Immature natural killer cell (primary cell): ENCODE measurements around the gene ZNF77. TPM values are rescaled to one million over a fixed set of nuclear protein-coding genes. Genes with fewer than 3 reads are reported as not detected.
A peak's percentile ranks its signal among the peaks of the same experiment; 100 is the strongest.
"Not testable (repeated sequence)": the region's sequence is repeated elsewhere in the genome, so short reads cannot be mapped to it uniquely, and the experiment has no call there.

Source experiments
- DNase-seq, 3 donors: peaks; one replicate each; pipeline ENCODE4 v3.0.0; 2022; ENCODE audit warnings: mixed read lengths in 1 of 3
- H3K27ac Mint-ChIP-seq, 6 donors: one replicate each; pipeline ENCODE4 v1.8.0; 2020; ENCODE audit warnings: mixed read lengths in 6 of 6, mild to moderate bottlenecking in 5 of 6, inconsistent platforms in 4 of 6, moderate library complexity in 3 of 6
- H3K27me3 Mint-ChIP-seq, 3 donors: one replicate each; pipeline ENCODE4 v1.8.0; 2020 to 2021; ENCODE audit warnings: low read depth in 3 of 3, mild to moderate bottlenecking in 3 of 3, mixed read lengths in 3 of 3, moderate library complexity in 3 of 3, inconsistent platforms in 1 of 3
- H3K36me3 Mint-ChIP-seq, 3 donors: one replicate each; pipeline ENCODE4 v1.8.0; 2020; ENCODE audit warnings: mixed read lengths in 3 of 3, inconsistent platforms in 2 of 3, mild to moderate bottlenecking in 2 of 3
- H3K4me1 Mint-ChIP-seq, 2 donors: one replicate each; pipeline ENCODE4 v1.8.0; 2020; ENCODE audit warnings: inconsistent platforms in 2 of 2, mild to moderate bottlenecking in 2 of 2, mixed read lengths in 2 of 2, moderate library complexity in 1 of 2
- H3K4me3 Mint-ChIP-seq, 5 donors: one replicate each; pipeline ENCODE4 v1.8.0; 2020; ENCODE audit warnings: mild to moderate bottlenecking in 5 of 5, mixed read lengths in 5 of 5, inconsistent platforms in 3 of 5, moderate library complexity in 3 of 5
- H3K9me3 Mint-ChIP-seq, 6 donors: one replicate each; pipeline ENCODE4 v1.8.0; 2020; ENCODE audit warnings: mild to moderate bottlenecking in 6 of 6, mixed read lengths in 6 of 6, inconsistent platforms in 4 of 6, moderate library complexity in 3 of 6
- polyA plus RNA-seq, 3 donors: library from polyadenylated mRNA; unstranded; fragments of 300-500 nt; fragmentation: Illumina TruSeq; gene quantifications; one replicate each; pipeline ENCODE4 v1.2.3, GENCODE V29; 2021

Gene ZNF77
- polyA plus RNA-seq, 3 donors from 2014 or later, result 1.1 to 2.1 TPM; not detected in 1

DNA sequence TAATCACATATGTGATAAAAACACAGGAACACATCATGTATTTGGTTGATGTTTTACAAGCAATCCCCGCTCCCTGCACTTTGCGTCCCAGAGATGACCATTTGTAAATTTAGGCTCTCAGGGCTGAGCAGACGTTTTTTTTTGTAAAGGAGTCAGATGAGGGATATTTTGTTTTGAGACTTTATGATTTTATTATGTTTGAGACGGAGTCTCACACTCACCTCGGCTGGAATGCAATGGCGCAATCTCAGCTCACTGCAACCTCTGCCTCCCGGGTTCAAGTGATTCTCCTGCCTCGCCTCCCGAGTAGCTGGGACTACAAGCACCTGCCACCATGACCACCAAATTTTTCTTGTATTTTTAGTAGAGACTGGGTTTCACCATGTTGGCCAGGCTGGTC is 34.0 kb upstream of the ZNF77 start:
- Mint-ChIP-seq H3K4me1 (peaks cover 12 to 19% of the 10 kb centered on the region in 2 donors), H3K9me3 (no peaks in the 10 kb centered on the region), H3K27me3 (peaks cover 11 to 20% (median 14%) of the 10 kb centered on the region in 3 donors), H3K36me3 (no peaks in the 10 kb centered on the region), H3K4me3 (peak overlapping the region in 1 of 5 donors; percentile 29), H3K27ac (peak overlapping the region in 1 of 6 donors; percentile 35)
- DNase-seq, result no peak

DNA sequence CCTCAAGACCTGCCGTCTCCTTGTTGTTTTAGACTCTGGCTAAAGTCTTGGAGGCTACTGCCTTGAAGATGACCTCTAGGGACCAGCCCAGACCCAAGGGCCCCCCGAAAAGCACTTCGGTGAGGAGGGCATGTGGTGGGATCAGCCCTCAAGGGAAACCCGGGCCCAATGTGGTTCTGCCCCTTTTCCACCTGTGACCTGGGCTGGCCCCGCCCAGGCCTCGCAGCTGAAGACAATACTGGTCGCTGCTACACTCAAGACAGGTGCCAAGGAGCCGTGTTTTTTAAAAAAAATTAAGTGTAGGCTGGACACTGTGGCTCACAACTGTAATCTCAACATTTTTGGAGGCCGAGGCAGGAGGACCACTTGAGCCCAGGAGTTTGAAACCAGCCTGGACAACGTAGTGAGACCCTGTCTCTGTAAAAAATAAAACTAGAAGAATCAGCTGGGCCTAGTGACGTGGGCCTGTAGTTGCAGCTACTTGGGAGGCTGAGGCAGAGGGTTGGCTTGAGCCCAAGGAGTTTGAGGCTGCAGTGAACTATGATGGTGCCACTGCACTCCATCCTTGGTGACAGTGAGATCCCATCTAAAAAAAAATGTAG is 33.5 kb upstream of the ZNF77 start:
- peak overlapping the region in 4 of 5 donors; percentile 27 to 97 (median 76) for H3K4me3 Mint-ChIP-seq
- H3K9me3 Mint-ChIP-seq, result no peaks in the 10 kb centered on the region

DNA sequence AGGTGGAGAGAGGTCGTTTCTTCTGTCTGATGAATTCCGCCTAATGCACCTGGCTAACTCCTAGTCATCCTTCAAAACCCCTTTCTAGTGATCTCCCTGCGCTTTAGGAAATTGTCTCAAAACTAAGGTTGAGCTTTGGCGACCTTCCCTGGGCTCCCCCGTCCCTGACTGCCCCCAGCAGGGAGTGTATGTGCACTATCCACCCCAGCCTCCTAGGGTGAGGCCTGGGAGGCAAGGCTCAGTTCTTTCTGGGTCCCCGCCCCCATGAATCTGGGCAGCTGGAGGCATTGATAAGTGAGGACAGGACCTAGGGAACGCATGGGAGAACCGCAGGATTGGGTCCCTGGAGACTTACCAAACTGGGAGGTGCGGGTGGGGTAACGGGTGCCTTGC is 33.0 kb upstream of the ZNF77 start:
- peak overlapping the region in 3 of 6 donors; percentile 36 to 40 (median 37) for H3K27ac Mint-ChIP-seq
- peaks cover 11 to 20% (median 11%) of the 10 kb centered on the region in 3 donors for H3K27me3 Mint-ChIP-seq
- DNase-seq, result no peak
- no peaks in the 10 kb centered on the region for H3K36me3 Mint-ChIP-seq
- peaks cover 12 to 19% of the 10 kb centered on the region in 2 donors for H3K4me1 Mint-ChIP-seq
- no peaks in the 10 kb centered on the region for H3K9me3 Mint-ChIP-seq
- peak overlapping the region; percentile 58 to 97 (median 94) for H3K4me3 Mint-ChIP-seq

More for the DNA sequence above, 33.5 kb upstream of the ZNF77 start:
- peak overlapping the region in 1 of 6 donors; percentile 35 for H3K27ac Mint-ChIP-seq
- H3K36me3 Mint-ChIP-seq, result no peaks in the 10 kb centered on the region
- H3K4me1 Mint-ChIP-seq, result peaks cover 12 to 19% of the 10 kb centered on the region in 2 donors
- peaks cover 11 to 20% (median 12%) of the 10 kb centered on the region in 3 donors for H3K27me3 Mint-ChIP-seq
- no peak for DNase-seq

DNA sequence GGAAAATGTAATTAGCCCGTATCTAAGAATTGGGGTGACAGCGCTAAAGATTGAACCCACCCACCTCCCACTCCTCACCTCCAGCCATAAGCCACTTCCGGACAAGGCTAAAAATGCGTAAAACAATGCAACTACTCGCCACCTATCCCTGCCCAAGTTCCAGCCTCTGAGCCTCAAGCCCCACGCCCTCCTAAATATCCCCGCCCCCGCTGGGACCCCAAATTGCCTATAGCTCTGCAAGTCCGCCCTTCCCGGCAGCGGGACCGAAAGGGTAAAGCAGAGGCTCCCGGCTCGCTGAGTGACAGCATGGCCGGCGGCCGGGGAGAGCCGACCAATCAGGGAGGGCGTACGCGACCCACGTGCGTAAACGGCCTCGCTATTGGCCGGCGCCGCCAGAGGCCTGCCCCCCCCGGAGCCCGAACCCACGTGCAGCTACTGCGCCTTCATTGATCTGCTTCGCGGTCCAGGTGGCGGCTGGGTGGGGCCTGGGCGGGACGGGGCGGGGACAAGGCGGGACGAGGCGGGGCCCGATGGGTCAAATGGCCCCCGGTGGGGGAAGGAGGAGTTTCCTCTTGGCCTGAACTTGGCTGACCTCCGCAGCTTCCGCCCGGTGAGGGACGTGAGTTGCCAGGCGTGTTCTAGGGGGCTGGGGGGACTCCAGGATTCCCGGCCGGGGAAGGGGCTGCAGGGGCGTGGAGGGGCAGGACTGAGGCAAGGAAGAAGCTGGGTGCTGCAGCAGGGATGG is 32.4 kb upstream of the ZNF77 start, which contains the start of gene TLE6:
Gene TLE6, plus strand, starts transcription at position 564 of the 745 bp plus-strand sequence. CDS start 670 bp downstream, outside the sequence.
- peak within 1 kb of the TSS; percentile 88 to 97 (median 97) for H3K4me3 Mint-ChIP-seq
- peaks cover 12 to 19% of the 10 kb centered on the region in 2 donors for H3K4me1 Mint-ChIP-seq
- DNase-seq, result peak; percentile 89 to 92 (median 91)
- peak within 1 kb of the TSS; percentile 55 to 92 (median 82) for H3K27ac Mint-ChIP-seq
- no peaks in the 10 kb centered on the region for H3K36me3 Mint-ChIP-seq
- no peaks in the 10 kb centered on the region for H3K9me3 Mint-ChIP-seq
- peaks cover 11 to 20% (median 13%) of the 10 kb centered on the region in 3 donors for H3K27me3 Mint-ChIP-seq

DNA sequence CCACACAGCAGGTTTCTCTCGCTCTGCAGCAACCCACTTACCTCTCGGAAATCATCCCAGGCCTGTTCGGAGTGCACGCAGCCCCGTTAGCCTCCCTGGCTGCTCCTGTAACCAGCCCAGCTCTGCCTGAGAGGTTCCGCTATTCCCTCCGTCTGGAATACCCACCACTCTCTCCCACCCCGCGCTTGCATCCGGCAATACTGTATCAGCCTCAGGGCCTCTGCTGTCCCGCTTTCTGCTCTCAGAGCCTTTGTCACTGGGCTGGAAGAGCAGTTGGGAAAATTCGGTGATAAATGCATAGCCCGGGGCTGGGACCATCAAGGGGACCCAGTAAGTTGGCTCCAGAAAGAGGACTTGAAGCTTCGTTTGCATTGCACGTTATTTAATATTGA is 31.8 kb upstream of the ZNF77 start:
- peaks cover 11 to 18% (median 13%) of the 10 kb centered on the region in 3 donors for H3K27me3 Mint-ChIP-seq
- peaks cover 12 to 19% of the 10 kb centered on the region in 2 donors for H3K4me1 Mint-ChIP-seq
- peak overlapping the region; percentile 88 to 97 (median 97) for H3K4me3 Mint-ChIP-seq
- no peaks in the 10 kb centered on the region for H3K9me3 Mint-ChIP-seq
- no peaks in the 10 kb centered on the region for H3K36me3 Mint-ChIP-seq
- DNase-seq, result no peak
- peak overlapping the region in 5 of 6 donors; percentile 66 to 92 (median 84) for H3K27ac Mint-ChIP-seq

DNA sequence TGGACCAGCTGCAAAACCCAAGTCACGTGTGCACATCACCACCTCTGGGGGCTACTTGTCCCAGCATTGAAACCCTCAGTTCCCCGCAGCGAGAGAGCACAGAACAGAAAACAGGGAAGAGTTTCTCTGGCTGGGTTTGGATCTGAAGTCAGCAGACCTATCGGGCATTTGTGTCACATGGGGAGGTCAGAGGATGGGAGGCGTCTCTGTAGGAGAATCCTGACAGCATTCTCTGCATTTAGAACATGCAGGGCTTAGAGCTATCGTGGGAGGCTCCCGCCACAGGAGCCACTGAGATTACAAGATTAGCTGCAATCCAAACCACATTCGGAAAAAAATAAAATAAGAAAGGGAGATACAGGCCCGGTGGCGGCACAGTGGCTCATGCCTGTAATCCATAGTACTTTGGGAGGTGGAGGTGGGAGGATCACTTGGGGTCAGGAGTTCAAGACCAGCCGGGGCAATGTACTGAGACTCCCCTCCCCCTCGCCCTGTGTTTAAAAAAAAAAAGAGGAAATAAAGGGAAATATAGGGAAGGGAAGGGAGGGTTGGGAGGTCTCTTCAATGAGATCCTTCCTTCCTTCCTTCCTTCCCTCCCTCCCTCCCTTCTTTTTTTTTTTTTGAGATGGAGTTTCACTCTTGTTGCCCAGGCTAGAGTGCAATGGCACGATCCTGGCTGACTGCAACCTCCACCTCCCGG is 29.7 kb upstream of the ZNF77 start:
- peak overlapping the region in 4 of 5 donors; percentile 27 to 51 (median 40) for H3K4me3 Mint-ChIP-seq
- no peaks in the 10 kb centered on the region for H3K36me3 Mint-ChIP-seq
- peak overlapping the region in 1 of 6 donors; percentile 8 for H3K27ac Mint-ChIP-seq

DNA sequence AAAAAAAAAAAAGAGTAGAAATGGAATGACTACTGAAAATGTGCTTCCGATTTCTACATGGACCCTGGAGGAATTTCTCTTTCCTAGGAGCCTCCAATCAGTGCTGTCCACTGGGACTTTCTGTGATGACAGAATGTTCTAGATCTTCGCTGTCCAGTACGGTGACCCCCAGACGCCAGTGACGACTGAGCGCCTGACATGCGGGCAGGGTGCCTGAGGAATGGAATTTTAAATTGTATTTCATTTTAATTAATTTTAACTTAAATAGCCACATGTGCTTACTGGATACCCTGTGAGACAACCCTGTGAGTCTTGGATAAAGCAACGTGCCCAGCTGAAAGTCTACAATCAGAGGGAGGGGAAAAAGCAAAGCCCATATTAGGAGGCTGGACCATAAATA is 28.5 kb upstream of the ZNF77 start:
- Mint-ChIP-seq H3K9me3 (no peaks in the 10 kb centered on the region), H3K4me3 (no peak overlapping the region), H3K36me3 (no peaks in the 10 kb centered on the region), H3K27ac (no peak overlapping the region), H3K4me1 (peaks cover 12 to 19% of the 10 kb centered on the region in 2 donors), H3K27me3 (peaks cover 11 to 17% (median 13%) of the 10 kb centered on the region in 3 donors)
- no peak for DNase-seq

More for the DNA sequence above, 29.7 kb upstream of the ZNF77 start:
- H3K4me1 Mint-ChIP-seq, result peaks cover 12 to 19% of the 10 kb centered on the region in 2 donors
- H3K27me3 Mint-ChIP-seq, result peaks cover 11 to 17% (median 13%) of the 10 kb centered on the region in 3 donors
- H3K9me3 Mint-ChIP-seq, result no peaks in the 10 kb centered on the region
- no peak for DNase-seq

DNA sequence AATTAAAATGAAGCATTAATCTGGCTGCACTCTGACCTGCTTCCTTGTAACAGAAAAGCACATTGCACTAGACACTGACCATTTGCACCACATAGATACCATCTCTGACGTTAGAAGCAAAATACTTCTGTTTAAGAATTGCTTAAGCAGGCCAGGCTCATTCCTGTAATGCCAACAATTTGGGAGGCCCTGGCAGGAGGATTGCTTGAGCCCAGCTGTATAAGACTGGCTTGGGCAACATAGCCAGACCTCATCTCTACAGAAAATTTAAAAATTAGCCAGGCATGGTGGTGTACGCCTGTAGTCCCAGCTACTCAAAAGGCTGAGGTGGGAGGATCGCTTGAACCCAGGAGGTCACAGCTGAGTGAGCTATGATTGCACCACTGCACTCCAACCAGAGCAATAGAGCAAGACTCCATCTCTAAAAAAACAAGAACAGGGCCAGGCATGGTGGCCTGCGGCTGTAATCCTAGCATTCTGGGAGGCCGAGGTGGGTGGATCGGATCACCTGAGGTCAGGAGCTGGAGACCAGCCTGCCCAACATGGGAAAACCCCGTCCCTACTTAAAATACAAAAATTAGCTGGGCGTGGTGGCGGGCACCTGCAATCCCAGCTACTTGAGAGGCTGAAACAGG is 25.5 kb upstream of the ZNF77 start:
- Mint-ChIP-seq H3K9me3 (no peaks in the 10 kb centered on the region), H3K27me3 (peaks cover 2 to 7% (median 4%) of the 10 kb centered on the region in 3 donors), H3K27ac (no peak overlapping the region), H3K36me3 (no peaks in the 10 kb centered on the region), H3K4me3 (no peak overlapping the region), H3K4me1 (peaks cover 0 to 4% of the 10 kb centered on the region in 2 donors)
- no peak for DNase-seq

DNA sequence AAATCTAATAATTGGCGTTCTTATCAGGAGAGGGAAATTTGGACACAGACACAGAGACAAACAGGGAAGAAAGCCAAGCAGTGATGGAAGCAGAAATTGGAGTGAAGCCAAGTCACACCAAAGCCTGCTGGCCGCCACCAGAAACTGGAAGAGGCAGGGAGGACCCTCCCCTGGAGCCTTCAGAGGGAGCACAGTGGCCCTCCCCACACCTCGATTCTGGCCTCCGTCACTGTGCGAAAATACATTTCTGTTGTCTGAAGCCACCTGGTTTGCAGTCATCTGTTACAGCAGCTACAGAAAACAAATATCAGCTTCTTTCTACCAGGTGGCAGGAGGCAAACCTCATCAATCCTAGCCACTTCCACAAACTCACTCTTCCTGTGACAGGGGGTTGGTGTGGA is 24.3 kb upstream of the ZNF77 start:
- Mint-ChIP-seq H3K9me3 (no peaks in the 10 kb centered on the region), H3K4me3 (no peak overlapping the region), H3K27ac (no peak overlapping the region), H3K36me3 (no peaks in the 10 kb centered on the region), H3K27me3 (peaks cover 2% of the 10 kb centered on the region in 3 donors), H3K4me1 (no peaks in the 10 kb centered on the region)
- DNase-seq, result no peak

DNA sequence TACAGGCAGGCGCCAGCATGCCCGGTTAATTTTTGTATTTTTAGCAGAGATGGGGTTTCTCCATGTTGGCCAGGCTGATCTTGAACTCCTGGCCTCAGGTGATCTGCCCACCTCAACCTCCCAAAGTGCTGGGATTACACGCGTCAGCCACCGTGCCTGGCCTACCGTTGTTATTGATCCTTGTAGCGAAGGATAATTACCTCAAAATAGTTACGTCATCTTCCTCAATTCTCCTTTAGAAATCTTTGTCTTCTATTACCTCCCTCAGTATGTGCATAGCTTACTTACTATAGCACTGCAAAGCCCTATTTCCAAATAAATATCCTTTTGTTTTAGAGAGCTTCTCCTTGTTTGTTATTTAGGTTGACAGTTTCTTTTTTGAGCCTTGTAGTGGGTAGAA is 23.2 kb upstream of the ZNF77 start:
- Mint-ChIP-seq H3K27ac (no peak overlapping the region), H3K9me3 (no peaks in the 10 kb centered on the region), H3K36me3 (no peaks in the 10 kb centered on the region), H3K4me3 (no peak overlapping the region), H3K4me1 (no peaks in the 10 kb centered on the region), H3K27me3 (peaks cover 0 to 2% (median 2%) of the 10 kb centered on the region in 3 donors)
- no peak for DNase-seq

DNA sequence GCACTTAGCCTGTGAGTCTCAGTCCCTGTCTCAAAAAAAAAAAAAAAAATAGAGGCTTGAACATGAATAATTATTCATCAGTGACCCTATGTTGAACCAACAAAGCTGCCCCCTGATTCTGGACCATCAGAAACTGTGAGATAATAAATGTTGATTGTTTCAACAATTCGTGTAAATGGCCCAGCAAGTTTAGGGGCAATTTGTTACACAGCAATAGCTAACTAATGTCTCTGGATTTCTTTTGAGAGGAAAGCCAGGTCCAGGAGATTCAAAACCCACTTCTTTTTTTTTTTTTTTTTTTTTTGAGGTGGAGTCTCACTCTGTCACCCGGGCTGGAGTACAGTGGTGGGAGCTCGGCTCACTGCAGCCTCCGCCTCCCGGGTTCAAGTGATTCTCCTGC is 20.1 kb upstream of the ZNF77 start:
- Mint-ChIP-seq H3K27ac (no peak overlapping the region), H3K36me3 (peaks cover 0 to 4% (median 0%) of the 10 kb centered on the region in 3 donors), H3K27me3 (peaks cover 2 to 7% (median 2%) of the 10 kb centered on the region in 3 donors), H3K4me3 (no peak overlapping the region), H3K9me3 (no peaks in the 10 kb centered on the region), H3K4me1 (peaks cover 2 to 7% of the 10 kb centered on the region in 2 donors)
- no peak for DNase-seq

DNA sequence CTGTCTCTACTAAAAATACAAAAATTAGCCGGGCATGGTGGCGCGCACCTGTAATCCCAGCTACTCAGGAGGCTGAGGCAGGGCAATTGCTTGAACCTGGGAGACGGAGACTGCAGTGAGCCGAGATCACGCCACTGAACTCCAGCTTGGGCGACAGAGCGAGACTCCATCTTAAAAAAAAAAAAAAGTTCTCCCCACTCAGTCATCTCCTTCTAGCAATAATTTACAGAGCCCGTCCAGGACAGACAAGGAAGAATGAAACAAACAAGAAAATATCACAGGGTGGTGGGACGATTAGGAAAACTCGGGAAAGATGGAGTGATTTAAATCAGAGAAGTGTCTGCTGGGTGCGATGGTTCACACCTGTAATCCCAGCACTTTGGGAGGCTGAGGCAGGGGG is 18.9 kb upstream of the ZNF77 start:
- not testable (repeated sequence) for H3K9me3 Mint-ChIP-seq, H3K4me1 Mint-ChIP-seq, DNase-seq, H3K4me3 Mint-ChIP-seq, H3K27me3 Mint-ChIP-seq, H3K36me3 Mint-ChIP-seq
- peak overlapping the region in 1 of 6 donors; percentile 10 for H3K27ac Mint-ChIP-seq

DNA sequence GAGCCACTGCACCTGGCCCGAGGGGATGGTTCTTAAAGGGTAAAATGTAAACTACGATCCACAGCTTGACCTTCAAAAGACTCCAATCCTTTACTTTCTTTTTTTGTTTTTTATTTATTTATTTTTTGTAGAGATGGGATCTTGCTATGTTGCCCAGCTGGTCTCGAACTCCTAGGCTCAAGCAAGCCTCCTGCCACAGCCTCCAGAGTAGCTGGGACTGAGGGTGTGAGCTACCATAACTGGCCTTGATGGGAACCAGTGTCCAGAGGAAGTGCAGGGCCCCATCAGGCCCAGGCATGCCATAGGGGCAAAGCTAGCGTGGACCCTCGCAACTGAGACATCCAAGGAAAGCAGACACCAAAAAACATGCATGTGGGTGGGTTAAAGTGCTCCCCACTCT is 18.4 kb upstream of the ZNF77 start:
- H3K27me3 Mint-ChIP-seq, result peaks cover 2 to 7% (median 2%) of the 10 kb centered on the region in 3 donors
- H3K36me3 Mint-ChIP-seq, result peaks cover 0 to 4% (median 0%) of the 10 kb centered on the region in 3 donors
- H3K4me1 Mint-ChIP-seq, result peaks cover 2 to 7% of the 10 kb centered on the region in 2 donors
- H3K27ac Mint-ChIP-seq, result no peak overlapping the region
- no peak overlapping the region for H3K4me3 Mint-ChIP-seq
- no peaks in the 10 kb centered on the region for H3K9me3 Mint-ChIP-seq
- no peak for DNase-seq
